K562 (cell line): ENCODE measurements around the gene CNGB1. TPM values are rescaled to one million over a fixed set of nuclear protein-coding genes. Genes with fewer than 3 reads are reported as not detected.

Source experiments
- ETV6 ChIP-seq, 3 experiments: fragments of 150-350 bp in 1 of 3; sonication (generic) in 1 of 3; formaldehyde crosslinking in 1 of 3; IDR thresholded peaks; 2 replicates each; pipeline versions ENCODE4 v1.6.1 to v1.8.0; 2014 to 2022; ENCODE audit warnings: borderline replicate concordance in 2 of 3, low read depth in 2 of 3, antibody characterized with exemption in 1 of 3, low read length in 1 of 3, mild to moderate bottlenecking in 1 of 3, missing genetic modification reagents in 1 of 3
- SAP30 ChIP-seq: fragments of 200-600 bp; sonication (generic); IDR thresholded peaks from 2 replicates; pipeline ENCODE4 v1.6.1; 2012; ENCODE audit warnings: borderline replicate concordance, low read depth, mild to moderate bottlenecking, moderate library complexity, low read length, control low read depth, inconsistent platforms; ENCODE audit not compliant: insufficient read depth, poor library complexity, severe bottlenecking
- TAF9B ChIP-seq: fragments of 450-650 bp; IDR thresholded peaks from 2 replicates; pipeline ENCODE4 v1.6.1; 2018; ENCODE audit warnings: mild to moderate bottlenecking; ENCODE audit not compliant: partially characterized antibody
- TEAD2 ChIP-seq: fragments of 450-650 bp; IDR thresholded peaks from 2 replicates; pipeline ENCODE4 v1.6.1; 2016; ENCODE audit warnings: missing genetic modification characterization, control low read depth, missing compliant biosample characterization
- XRCC5 ChIP-seq: fragments of 200-400 bp; formaldehyde crosslinking; IDR thresholded peaks from 2 replicates; pipeline ENCODE4 v1.6.1; 2017; ENCODE audit warnings: low read depth, mild to moderate bottlenecking, low read length
- ZNF3 ChIP-seq: fragments of 250-450 bp; sonication (Bioruptor Pico); IDR thresholded peaks from 2 replicates; pipeline ENCODE4 v1.5.0; 2021; ENCODE audit warnings: mild to moderate bottlenecking, moderate library complexity
- polyA plus RNA-seq, 8 experiments: library from polyadenylated mRNA; depleted of rRNA in 4 of 8; stranded (reverse) in 5 of 8; unstranded in 3 of 8; fragments of >200 nt; fragmentation: Nextera tagmentation in 2 of 8; fragmentation: Illumina TruSeq in 1 of 8; extraction: Ambion mirVana in 2 of 8; extraction: Trizol in 1 of 8; gene quantifications; 2 replicates each; pipeline versions ENCODE4 v1.2.1 to v1.2.3, GENCODE V29; 2011 to 2014; ENCODE audit warnings: inconsistent platforms in 1 of 8, missing spikeins in 1 of 8
- total RNA-seq, 7 experiments: library from RNA; depleted of rRNA in 6 of 7; stranded (reverse); fragments of >200 nt in 6 of 7; fragmentation: Illumina TruSeq in 2 of 7; extraction: Trizol in 2 of 7; gene quantifications; 2 replicates each; pipeline versions ENCODE4 v1.2.1 to v1.2.3, GENCODE V29; 2011 to 2021; ENCODE audit warnings: low replicate concordance in 1 of 7
- TF ChIP-seq, protein P1 (sequence below): conservative IDR thresholded peaks from 2 replicates; pipeline ENCODE4 v1.6.1; 2011; ENCODE audit warnings: low read depth, mild to moderate bottlenecking, low read length; ENCODE audit not compliant: control insufficient read depth
- TF ChIP-seq, protein P2 (sequence below): fragments of 200-800 bp; sonication (Bioruptor generic); IDR thresholded peaks from 2 replicates; pipeline ENCODE4 v1.6.1; 2017; ENCODE audit warnings: missing genetic modification characterization, missing compliant biosample characterization

Gene CNGB1
- total and polyA plus RNA-seq, 9 of the 15 experiments (the other 6 are each of a cell fraction or from before 2014, with no cell fraction given), result not detected

DNA sequence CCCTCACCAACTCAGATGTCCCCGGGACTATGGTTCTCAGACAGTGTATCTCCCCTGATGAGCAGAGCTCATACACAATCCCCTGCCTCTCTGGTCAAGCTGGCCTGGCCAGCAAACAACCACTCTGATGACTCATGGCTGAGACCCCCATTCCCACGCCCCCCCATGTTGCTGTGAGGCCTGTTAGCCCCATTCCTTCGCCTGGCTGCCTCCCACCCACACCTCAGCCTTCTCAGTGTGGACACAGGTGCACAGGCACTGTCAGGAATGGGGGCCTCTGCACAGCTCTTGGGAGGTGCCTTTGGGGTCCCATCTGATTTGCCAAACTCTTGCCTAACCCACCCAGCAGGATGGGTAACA lies 80.2 kb downstream of the CNGB1 start (continued):
- no peak for TF ChIP-seq TAF9B
- TF ChIP-seq, protein P1, sequence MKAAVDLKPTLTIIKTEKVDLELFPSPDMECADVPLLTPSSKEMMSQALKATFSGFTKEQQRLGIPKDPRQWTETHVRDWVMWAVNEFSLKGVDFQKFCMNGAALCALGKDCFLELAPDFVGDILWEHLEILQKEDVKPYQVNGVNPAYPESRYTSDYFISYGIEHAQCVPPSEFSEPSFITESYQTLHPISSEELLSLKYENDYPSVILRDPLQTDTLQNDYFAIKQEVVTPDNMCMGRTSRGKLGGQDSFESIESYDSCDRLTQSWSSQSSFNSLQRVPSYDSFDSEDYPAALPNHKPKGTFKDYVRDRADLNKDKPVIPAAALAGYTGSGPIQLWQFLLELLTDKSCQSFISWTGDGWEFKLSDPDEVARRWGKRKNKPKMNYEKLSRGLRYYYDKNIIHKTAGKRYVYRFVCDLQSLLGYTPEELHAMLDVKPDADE, result no peak
- TF ChIP-seq XRCC5, result no peak
- TF ChIP-seq TEAD2, result no peak
- TF ChIP-seq ZNF3 (CRISPR knock-in tag), result no peak
- no peak for TF ChIP-seq SAP30
- TF ChIP-seq ETV6 (IDR thresholded peaks at IDR 0.05; ENCODE audit: borderline replicate concordance in 1 of 2, low read depth in 2 of 2, low read length in 1 of 2), result no peak
- no peak for TF ChIP-seq ETV6 (CRISPR knock-in tag; IDR thresholded peaks at IDR 0.05; ENCODE audit: borderline replicate concordance)
- TF ChIP-seq, protein P2, sequence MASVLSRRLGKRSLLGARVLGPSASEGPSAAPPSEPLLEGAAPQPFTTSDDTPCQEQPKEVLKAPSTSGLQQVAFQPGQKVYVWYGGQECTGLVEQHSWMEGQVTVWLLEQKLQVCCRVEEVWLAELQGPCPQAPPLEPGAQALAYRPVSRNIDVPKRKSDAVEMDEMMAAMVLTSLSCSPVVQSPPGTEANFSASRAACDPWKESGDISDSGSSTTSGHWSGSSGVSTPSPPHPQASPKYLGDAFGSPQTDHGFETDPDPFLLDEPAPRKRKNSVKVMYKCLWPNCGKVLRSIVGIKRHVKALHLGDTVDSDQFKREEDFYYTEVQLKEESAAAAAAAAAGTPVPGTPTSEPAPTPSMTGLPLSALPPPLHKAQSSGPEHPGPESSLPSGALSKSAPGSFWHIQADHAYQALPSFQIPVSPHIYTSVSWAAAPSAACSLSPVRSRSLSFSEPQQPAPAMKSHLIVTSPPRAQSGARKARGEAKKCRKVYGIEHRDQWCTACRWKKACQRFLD (CRISPR knock-in tag), result no peak
- TF ChIP-seq, all 486 proteins: peak for 0
